T1000 (cell line): ENCODE data around the gene ITGAV.

Experiments used
- DNase-seq: peaks from one replicate; lab custom pipeline; 2025; ENCODE audit warnings: mixed read lengths; lab: John Stamatoyannopoulos, UW

Gene ITGAV

GRCh38 chr2:186670831-186671230, 81.0 kb downstream of the ITGAV start:
- no peak for DNase-seq

GRCh38 chr2:186675380-186675779, 85.5 kb downstream of the ITGAV start:
- DNase-seq: no peak

GRCh38 chr2:186683341-186683740, 93.5 kb downstream of the ITGAV start:
- DNase-seq: no peak

- DNase-seq: no peak
Observed at GRCh38 chr2:186687807-186688211, 98.0 kb downstream of the ITGAV start.

GRCh38 chr2:186688813-186689212, 99.0 kb downstream of the ITGAV start:
- no peak for DNase-seq

GRCh38 chr2:186690786-186691185, 100.9 kb downstream of the ITGAV start:
- no peak for DNase-seq

GRCh38 chr2:186691231-186691630, 101.4 kb downstream of the ITGAV start:
- DNase-seq: no peak

- DNase-seq: no peak
Observed at GRCh38 chr2:186691900-186692299, 102.0 kb downstream of the ITGAV start.

- DNase-seq: no peak
Observed at GRCh38 chr2:186693446-186693832, 103.6 kb downstream of the ITGAV start.

GRCh38 chr2:186695081-186695756, 105.4 kb downstream of the ITGAV start:
- no peak for DNase-seq

- DNase-seq: no peak
Observed at GRCh38 chr2:186696290-186696689, 106.4 kb downstream of the ITGAV start.

- DNase-seq: no peak
Observed at GRCh38 chr2:186696804-186697203, 106.9 kb downstream of the ITGAV start.

- DNase-seq: no peak
Observed at GRCh38 chr2:186697536-186697935, 107.7 kb downstream of the ITGAV start.

- no peak for DNase-seq
Observed at GRCh38 chr2:186699742-186700141, 109.9 kb downstream of the ITGAV start.

- DNase-seq: no peak
Observed at GRCh38 chr2:186702006-186702405, 112.2 kb downstream of the ITGAV start.

GRCh38 chr2:186702501-186702900, 112.6 kb downstream of the ITGAV start:
- no peak for DNase-seq

- no peak for DNase-seq
Observed at GRCh38 chr2:186704897-186705296, 115.0 kb downstream of the ITGAV start.

GRCh38 chr2:186709529-186710450, 119.9 kb downstream of the ITGAV start:
- no peak for DNase-seq

- no peak for DNase-seq
Observed at GRCh38 chr2:186713691-186714090, 123.8 kb downstream of the ITGAV start.

GRCh38 chr2:186714611-186715010, 124.8 kb downstream of the ITGAV start:
- no peak for DNase-seq

GRCh38 chr2:186716004-186716403, 126.1 kb downstream of the ITGAV start:
- DNase-seq: no peak

- DNase-seq: no peak
Observed at GRCh38 chr2:186716899-186717298, 127.0 kb downstream of the ITGAV start.

GRCh38 chr2:186717320-186718007, 127.6 kb downstream of the ITGAV start:
- no peak for DNase-seq
